Amygdala (tissue), 56 donors: Measurements from ENCODE around the gene EXOC3.

Source experiments
- DNase-seq, 56 donors: peaks; one replicate each; lab custom pipeline; 2025; lab: John Stamatoyannopoulos, UW

Gene EXOC3

DNA sequence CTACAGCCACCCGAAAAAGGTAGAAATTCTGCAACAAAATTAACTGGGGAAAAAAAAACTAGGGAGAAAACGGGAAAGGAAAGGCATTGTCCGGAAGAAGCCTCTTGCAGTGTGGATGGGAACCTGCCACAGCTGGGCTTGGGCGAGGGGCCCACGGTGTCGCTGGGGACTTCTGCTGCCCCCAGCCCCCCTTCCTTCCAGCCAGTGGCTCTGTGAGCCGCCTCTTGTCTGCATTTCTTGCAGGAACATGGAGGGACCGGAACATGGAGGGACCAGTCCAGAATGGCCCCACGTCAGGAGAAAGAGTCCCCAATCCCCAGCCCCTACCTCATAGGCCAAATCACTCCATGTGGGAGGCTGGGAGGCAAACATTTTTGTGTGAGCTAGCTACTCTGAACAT lies 36.9 kb upstream of the EXOC3 start:
- no peak for DNase-seq

DNA sequence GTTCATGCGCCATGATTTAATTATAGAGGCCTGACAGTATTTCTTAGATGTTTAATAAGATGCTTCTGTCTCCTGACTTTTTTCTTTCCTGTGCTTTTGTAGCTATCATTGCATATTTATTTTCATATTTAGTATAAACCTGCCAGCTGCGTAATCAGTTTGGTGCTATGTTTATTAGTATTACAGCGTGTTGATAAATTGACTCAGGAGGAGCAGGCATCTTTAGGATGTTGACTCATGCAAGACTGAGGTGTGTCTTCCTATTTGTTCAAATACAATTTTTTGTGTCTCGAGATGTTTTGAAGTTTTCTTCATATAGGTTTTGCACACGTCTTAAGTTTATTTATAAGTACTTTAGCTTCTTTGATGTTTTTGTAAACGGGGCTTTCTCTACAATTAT lies 35.9 kb upstream of the EXOC3 start:
- DNase-seq = no peak

DNA sequence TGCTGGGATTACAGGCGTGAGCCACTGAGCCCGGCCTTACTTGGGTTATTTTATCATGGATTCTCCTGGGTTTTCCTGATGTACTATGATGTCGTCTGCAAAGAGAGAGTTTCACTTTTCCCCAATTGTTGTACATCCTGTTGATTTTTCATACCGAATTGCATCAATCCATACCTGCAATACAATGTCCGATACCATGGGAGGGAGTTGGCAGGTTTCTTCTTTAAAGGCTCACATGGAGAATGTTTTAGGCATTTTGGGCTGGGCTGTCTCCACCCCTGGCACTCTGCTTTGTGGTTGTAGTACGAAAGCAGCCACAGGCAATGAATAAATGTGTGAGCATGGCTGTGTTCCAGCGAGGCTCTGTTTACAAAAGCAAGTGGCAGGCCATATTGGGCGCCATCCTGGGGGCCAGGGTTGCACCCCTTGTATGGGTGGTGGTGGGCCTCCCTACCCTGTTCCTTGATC lies 35.1 kb upstream of the EXOC3 start:
- no peak for DNase-seq

DNA sequence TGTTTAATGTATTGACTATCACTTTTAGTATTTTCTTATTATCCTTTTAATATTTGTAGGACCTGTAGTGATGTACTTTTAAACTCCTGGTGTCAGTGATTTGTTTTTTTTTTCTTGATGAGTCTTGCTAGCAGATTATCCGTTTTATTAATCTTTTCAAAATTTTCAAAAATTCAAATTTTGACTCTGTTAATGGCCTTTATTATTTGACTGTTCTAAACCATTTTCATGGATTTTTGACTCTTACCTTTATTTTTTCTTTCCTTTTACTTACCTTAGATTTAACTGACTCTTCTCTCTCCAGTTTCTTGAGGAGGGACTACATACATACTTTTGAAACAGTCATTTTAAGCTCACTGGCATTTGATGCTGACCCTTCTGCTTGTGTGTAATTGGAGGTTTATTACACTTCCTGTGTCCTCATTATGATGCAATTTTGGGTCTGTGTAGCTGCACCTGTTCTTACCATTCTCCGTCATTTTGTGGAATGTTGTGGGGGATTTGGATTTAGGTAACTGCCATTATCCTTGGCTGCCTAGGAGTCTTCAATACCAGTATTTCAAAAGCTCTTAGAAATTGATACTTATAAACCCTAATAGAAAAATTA lies 32.0 kb upstream of the EXOC3 start:
- DNase-seq = no peak

DNA sequence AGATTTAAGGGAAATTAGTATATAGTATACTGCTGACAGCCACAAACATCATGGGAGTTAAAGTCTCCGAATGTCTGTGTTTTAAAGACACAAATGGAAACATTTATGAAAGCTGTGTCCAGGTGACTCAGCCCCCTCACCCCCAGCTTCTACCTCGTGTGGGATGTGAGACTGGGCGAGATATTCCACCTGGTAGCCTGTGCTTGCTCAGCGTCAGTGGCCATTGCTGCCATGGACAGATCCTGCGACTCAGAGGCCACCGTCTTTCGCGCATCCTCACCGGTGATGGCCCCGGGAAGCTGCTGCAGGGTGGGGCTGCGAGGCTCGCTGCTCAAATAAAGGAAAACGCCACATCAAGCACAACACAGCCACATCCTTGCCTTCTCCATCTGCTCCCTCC lies 31.2 kb upstream of the EXOC3 start:
- no peak for DNase-seq

DNA sequence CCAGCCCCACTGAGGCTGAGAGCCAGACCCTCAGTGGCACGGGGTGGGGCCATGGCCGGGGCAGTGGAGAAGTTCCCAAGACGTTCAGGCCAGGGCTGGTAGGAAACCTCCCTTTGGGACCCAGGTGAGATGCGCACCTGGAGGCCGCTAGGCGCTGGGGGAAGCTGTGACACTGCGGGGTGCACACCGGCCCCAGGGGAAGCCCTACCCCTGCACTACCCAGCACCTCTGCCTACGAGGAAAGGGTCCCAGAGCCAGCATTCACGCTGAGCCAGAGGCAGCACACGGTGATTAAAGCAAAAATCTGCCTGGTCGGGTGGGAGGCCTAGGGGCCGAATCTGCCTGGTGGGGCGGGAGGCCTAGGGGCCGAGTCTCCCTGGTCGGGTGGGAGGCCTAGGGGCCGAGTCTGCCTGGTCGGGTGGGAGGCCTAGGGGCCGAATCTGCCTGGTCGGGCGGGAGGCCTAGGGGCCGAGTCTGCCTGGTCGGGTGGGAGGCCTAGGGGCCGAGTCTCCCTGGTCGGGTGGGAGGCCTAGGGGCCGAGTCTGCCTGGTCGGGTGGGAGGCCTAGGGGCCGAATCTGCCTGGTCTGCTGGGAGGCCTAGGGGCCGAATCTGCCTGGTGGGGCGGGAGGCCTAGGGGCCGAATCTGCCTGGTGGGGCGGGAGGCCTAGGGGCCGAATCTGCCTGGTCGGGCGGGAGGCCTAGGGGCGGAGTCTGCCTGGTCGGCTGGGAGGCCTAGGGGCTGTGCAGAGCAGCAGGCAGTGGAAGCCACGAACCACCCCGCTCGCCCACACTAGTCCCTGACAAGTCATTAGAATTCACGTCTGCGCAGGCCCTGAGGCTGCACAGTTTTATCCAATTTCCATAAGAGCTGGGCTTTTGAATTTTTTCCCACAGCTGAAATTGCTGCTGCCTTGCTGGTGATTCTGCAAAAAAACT lies 27.7 kb upstream of the EXOC3 start:
- DNase-seq = peak in 9 of 56 donors; percentile 19 to 60 (median 41)

DNA sequence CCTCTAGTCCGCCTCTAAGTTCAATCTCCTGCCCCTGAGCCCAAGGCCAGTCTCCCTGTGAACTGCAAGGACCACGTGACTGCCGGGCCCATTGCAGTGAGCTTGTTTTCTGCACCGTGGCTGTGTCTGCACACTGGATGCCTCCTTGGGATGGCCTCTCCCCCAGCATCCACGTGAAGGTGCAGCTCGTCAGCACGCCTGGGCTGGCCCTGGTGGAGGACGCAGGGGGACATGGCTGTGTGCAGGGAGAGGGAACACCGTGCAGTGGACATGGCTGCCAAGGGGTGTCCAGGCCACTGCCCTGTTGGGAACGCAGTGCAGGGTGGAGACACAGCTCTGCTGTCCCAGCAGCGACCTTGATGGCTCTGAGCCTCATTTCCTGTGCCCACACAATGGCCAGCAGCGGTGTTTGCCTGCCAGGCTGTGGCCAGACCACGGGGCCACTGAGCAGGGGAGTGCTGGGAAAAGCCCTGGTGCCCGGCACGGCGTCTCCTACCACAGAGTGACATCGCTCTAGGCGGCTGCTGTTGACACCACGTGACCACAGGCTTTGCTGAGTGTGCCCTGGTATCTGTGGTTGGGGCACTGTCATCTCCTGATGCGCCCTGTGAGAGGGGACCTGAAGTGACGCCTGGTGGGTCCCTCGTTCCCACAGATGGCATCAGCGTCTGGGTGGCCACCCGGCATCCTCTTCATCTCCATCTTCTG lies 26.9 kb upstream of the EXOC3 start:
- no peak for DNase-seq

DNA sequence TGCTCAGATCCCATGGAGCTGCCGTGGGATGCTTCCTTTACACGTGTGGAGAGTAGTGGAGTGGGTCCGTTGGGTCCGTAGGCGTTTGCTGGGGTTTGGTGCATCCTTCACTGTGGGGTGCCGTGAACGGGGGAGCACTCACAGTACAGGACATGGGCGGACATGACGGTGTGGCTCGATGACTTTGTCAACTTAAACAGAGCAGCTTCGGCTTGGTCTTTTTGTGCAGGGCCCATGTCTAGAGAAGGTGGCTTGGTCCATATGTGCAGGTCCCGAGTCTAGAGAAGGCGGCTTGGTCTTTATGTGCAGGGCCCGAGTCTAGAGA lies 26.4 kb upstream of the EXOC3 start:
- DNase-seq = no peak

DNA sequence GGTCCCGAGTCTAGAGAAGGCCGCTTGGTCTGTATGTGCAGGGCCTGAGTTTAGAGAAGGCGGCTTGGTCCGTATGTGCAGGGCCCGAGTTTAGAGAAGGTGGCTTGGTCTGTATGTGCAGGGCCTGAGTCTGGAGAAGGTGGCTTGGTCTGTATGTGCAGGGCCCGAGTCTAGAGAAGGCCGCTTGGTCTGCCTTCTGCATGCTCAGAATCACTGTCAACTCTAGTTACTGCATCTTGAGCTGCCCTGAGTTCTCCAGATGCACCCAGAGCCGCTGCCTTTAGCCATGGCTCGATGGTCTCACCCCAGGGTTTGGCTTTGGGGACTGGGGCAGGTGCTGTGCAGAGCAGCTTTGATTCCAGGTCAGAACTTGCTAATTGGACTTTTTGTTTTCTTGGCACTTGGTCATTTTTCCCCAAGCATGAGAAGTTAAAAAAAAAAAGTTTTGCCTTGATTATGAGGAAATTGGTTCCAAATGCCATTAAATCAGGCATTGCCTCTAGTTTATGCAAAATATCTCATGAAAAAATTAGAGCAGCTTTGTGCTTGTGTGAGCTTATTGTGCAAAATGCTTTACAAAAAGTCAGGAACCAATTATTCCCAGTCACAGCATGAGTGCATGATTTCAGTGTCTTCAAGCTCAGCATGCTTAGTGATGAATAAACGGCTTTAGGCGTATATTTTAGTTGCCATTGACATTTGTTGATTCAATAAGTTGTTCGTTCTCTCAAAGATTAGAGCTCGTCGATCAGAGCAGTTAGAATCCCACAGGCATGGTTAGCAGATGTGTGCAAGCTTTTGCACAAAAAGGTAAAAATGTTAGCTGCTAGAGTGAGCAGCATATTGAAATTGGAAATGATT lies 25.4 kb upstream of the EXOC3 start:
- no peak for DNase-seq

DNA sequence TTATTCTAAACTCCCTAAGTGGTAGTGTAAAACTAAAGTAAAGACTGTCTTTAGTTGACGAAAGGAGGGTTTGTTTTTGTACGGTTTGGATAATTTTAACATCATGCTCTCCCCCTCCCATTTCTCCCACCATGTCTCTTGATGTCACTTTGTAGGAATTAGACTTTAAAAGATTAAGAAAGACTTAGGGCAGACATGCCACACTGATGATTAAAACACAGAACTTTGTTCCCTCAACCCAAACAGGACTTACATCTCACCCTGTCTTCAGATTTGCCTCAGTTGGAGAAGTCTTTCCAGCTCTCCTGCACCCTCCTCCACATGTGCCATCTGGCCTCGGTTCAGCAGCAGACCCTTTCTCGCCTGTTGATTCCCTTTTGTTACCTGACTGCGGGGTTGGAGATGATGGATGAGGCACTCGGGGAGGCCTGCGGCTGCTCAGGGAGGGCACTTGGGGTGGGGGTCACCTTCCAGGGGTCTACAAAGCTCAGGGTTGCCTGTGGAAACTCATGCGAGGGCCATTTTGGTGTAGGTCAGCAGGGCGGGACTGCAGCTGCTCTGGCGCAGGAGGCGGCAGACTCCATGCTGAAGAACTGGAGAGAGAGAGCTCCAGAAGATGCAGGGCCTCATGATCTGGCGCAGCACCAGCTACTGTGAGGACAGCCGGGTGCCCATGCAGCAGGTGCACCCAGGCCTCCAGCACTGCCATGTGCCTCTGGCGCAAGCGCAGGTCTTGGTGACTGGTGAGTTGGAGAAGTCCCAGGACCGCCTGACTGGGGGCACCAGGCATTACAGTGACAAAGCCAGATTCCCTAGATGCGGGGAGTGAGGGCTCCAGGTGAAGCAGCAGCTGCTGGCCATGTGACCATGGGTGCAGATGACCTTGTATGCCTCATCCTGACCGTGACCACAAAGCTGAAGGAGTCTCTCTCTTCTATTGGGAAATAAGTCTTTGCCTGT lies 24.5 kb upstream of the EXOC3 start:
- no peak for DNase-seq

DNA sequence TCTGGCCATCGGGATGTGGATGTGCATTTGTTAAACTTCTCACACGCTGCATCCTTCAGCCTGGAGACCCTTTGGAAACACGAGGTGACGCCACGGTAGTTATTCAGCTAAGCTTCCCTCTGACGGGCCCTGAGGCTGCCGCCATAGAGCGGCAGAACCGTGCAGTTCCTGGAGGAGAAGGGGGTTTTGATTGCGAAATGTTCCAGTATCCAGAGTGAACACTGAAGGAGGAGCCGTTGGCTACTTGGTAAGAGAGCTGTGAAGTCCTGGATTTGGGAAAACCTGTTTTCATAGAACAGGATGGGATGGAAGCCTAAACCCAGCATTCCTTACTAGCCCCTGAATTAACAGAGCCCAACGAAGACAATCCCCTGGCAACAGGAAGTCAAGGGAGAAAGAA lies 23.0 kb upstream of the EXOC3 start:
- DNase-seq = no peak

DNA sequence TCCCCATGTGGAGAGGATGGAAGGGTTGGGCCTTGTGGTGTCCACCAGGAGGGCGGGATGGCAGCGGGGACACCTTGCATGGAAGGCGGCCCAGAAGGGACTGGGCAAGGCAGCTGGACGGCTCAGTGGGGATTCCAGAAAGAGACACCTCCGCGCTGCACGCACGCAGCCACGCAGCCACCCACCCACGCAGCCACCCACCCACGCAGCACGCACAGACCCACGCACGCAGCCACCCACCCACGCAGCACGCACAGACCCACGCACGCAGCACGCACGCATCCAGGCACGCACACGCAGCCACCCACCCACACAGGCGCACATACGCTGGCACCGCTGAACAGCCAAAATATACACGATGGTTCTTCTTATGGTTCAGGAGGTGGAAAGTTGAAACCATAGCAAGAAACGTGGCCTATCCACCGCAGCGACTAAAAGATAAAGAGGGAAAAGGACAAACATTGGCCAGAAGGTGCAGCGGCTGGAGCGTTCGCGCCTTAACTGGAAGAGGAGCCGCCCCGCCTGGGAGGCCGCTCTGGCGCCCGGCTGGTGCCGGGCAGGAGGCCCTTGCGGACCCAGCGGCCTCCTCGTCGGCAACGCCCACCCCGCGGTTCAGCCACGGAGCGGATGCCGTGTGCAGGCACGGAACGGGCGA lies 22.2 kb upstream of the EXOC3 start:
- no peak for DNase-seq

DNA sequence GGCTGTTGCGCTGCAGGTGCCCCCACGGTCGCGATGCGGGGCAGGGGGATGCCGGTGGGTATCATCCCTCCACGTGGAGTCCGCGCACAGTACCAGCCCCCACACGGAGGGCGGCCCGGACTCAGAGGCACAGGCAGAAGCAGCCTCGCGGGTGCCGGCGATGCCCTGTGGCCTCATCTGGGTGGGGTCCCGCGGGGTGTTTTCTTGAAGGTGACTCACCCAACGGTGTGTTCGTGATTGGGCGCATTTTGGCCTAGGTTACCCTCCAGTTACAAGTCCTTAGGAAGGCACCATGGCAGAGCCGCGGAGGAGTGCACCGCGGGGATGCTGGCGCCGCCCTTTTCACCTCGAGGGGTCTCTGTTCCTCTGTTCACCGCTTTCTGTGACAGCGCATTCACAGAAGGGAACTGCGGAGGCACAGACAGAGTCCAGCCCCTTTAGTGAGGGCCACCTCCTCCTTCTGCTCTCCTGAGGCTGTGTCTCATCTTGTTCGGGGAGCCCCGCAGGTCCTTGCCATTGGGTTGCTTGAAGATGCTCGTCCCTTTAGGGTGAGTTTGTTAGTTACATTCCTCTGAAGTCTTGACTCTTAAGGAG lies 21.6 kb upstream of the EXOC3 start:
- DNase-seq = no peak

DNA sequence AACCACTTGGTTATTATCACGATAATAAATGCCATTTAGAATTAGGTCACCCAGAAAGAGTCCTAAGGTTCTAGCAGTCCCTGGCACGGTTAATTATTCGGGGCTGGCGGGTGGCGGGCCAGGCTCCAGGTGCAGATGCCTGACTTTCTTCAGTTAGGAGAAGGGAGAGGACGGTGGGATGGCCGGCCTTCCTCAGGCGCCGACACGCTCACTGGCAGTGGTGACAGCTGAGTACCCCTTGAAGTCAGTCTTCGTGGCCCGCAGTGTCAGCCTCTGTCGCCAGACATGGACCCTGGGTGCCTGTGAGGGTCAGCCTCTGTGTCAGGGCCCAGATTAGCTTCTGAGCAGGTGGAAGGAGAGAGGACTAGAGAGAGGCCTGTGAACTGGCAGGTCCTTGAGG lies 21.1 kb upstream of the EXOC3 start:
- DNase-seq = no peak

DNA sequence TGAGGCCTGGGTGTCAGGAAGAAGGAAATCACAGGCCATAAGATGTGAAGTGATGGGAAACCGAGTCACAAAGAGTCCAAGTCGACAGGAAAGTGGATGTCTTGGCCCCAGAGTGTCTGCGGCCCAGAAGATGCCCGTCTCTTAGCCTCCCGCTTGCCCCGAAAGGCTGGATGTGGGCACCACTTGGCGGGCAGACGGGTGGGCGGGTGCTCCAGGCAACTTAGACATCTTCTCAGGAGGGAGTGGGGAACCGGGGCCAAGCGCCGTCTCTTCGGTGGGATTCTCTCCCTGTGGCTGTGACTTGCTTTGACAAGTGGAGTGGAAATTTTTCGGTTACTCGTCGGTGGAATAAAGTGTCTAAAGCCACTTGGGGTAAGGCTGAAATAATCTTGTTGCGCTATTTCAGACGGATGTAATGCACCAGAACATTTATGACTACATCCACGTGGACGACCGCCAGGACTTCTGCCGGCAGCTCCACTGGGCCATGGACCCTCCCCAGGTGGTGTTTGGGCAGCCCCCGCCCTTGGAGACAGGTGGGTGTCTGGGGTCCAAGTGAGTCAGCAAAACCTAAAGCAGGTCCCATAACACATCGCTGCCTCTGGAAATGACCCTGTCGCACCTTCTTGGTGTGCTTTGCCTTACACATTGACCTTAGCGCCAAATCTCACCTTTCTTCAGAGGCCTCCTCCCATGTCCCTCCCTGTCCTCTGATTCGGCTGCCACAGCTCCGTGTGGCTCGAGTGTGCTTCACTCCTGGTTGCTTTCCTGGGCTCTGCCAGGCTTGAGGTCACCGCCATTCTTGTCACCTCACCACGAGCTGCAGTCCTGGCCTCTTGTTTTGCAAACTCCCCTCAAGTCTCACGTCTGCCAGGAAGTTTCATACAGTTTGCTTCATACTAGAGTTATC lies 20.4 kb upstream of the EXOC3 start:
- DNase-seq = no peak

DNA sequence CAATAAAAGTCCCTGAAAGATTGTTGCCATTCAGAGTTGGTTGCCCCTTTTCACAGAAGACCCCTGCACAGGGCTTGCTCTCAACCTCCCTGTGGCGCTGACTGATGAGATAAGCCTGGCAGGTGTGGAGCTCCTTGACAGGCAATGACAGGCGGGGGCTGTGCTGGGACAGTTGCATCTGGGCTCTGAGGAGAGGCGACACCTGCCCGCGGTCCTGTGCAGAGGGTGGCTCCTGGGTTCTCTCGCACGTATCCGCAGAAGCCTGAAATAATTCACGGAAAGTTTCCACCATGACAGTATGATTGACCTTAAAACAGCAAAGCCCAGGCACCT lies 19.8 kb upstream of the EXOC3 start:
- DNase-seq = no peak

DNA sequence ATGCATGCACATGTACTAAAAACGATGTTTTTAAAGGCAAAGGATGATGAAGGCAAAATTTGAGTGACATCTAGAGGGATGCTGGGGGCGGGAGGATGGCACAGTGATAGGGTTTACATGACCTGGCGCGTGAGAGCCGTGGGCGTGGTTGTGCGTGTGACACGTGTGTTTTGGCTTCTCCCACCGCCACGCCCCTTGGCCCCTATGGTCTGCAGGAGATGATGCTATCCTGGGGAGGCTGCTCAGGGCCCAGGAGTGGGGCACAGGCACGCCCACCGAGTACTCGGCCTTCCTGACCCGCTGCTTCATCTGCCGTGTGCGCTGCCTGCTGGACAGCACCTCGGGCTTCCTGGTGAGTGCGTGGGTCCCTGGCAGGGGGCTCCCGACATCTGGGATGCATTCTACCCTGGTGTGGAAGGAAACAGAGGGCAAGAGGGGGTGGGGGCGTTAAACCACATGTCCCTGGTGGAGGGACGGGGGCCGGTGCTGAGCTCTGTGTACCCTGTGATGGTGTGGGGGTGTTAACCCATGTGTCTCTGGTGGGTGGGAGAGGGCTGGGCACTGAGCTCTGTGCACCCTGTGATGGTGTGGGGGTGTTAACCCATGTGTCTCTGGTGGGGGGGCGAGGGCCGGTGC lies 19.2 kb upstream of the EXOC3 start:
- DNase-seq = no peak
